ENCODE data around the gene SERPINB1. TPM values are rescaled to one million over a fixed set of nuclear protein-coding genes. Genes with fewer than 3 reads are reported as not detected.
"Not testable (repeated sequence)": the region's sequence is repeated elsewhere in the genome, so short reads cannot be mapped to it uniquely, and the experiment has no call there.

The SERPINB1 gene
- total RNA-seq, 2 donors from 2014 or later, result 135 to 173 TPM

GRCh38 chr6:2853769-2854395, 12.2 kb upstream of the SERPINB1 start:
- Histone ChIP-seq H3K27ac (peak overlapping the region; percentile 42), H3K36me3 (no peaks in the 10 kb centered on the region), H3K4me1 (no peaks in the 10 kb centered on the region), H3K9ac (ENCODE audit: low read depth in 2 of 2, low read length in 2 of 2) (peak overlapping the region in 1 of 2 donors; percentile 65), H3K9me3 (no peaks in the 10 kb centered on the region), H3K27me3 (no peaks in the 10 kb centered on the region), H3K4me3 (no peak overlapping the region)
- intact Hi-C loops (cut with DNase I), result loop anchor here (5.0 kb wide), 1 partner anchor 78 kb away; no protein-coding TSS in a partner anchor
- no peak for DNase-seq
- TF ChIP-seq CTCF (IDR thresholded peaks at IDR 0.05), result peak; percentile 24

- not testable (repeated sequence) for H3K36me3 ChIP-seq; H3K4me3 ChIP-seq; H3K9me3 ChIP-seq; H3K27me3 ChIP-seq; DNase-seq; H3K9ac ChIP-seq (ENCODE audit: low read depth in 2 of 2, low read length in 2 of 2); H3K27ac ChIP-seq; H3K4me1 ChIP-seq
- intact Hi-C loops (cut with DNase I), result loop anchor here (5.0 kb wide), 1 partner anchor 79 kb away; no protein-coding TSS in a partner anchor
Observed at GRCh38 chr6:2853378-2853768, 11.7 kb upstream of the SERPINB1 start.

- DNase-seq, result no peak
- no peak overlapping the region for H3K9ac ChIP-seq (ENCODE audit: low read depth in 2 of 2, low read length in 2 of 2)
- TF ChIP-seq CTCF (IDR thresholded peaks at IDR 0.05), result no peak
- no peaks in the 10 kb centered on the region for H3K9me3 ChIP-seq
- no peaks in the 10 kb centered on the region for H3K27me3 ChIP-seq
- H3K4me1 ChIP-seq, result no peaks in the 10 kb centered on the region
- H3K27ac ChIP-seq, result no peak overlapping the region
- H3K4me3 ChIP-seq, result no peak overlapping the region
- intact Hi-C loops (cut with DNase I), result loop anchor here (5.0 kb wide), 1 partner anchor 79 kb away; no protein-coding TSS in a partner anchor
- H3K36me3 ChIP-seq, result no peaks in the 10 kb centered on the region
Observed at GRCh38 chr6:2852921-2853322, 11.3 kb upstream of the SERPINB1 start.

- intact Hi-C loops (cut with DNase I), result loop anchor here (5.0 kb wide), 1 partner anchor 80 kb away; no protein-coding TSS in a partner anchor
- DNase-seq, result no peak
- H3K36me3 ChIP-seq, result no peaks in the 10 kb centered on the region
- no peak overlapping the region for H3K4me3 ChIP-seq
- H3K9me3 ChIP-seq, result no peaks in the 10 kb centered on the region
- H3K4me1 ChIP-seq, result no peaks in the 10 kb centered on the region
- no peaks in the 10 kb centered on the region for H3K27me3 ChIP-seq
- TF ChIP-seq CTCF (IDR thresholded peaks at IDR 0.05), result no peak
- H3K9ac ChIP-seq (ENCODE audit: low read depth in 2 of 2, low read length in 2 of 2), result no peak overlapping the region
- no peak overlapping the region for H3K27ac ChIP-seq
Observed at GRCh38 chr6:2852514-2852855, 10.8 kb upstream of the SERPINB1 start.

GRCh38 chr6:2851727-2852513, 10.3 kb upstream of the SERPINB1 start:
- Histone ChIP-seq H3K9ac (ENCODE audit: low read depth in 2 of 2, low read length in 2 of 2) (no peak overlapping the region), H3K36me3 (no peaks in the 10 kb centered on the region), H3K9me3 (no peaks in the 10 kb centered on the region), H3K4me3 (no peak overlapping the region), H3K27me3 (no peaks in the 10 kb centered on the region), H3K4me1 (no peaks in the 10 kb centered on the region), H3K27ac (no peak overlapping the region)
- TF ChIP-seq CTCF (IDR thresholded peaks at IDR 0.05), result no peak
- intact Hi-C loops (cut with DNase I), result loop anchor here (5.0 kb wide), 1 partner anchor 80 kb away; no protein-coding TSS in a partner anchor
- no peak for DNase-seq
